NCI-H187 (cell line): ENCODE results near the gene CHGA.

Source experiments
- DNase-seq, 2 experiments: peaks; one replicate each; lab custom pipeline; 2025; lab: John Stamatoyannopoulos, UW

CHGA gene

GRCh38 chr14:92905667-92906066 is 17.3 kb upstream of the CHGA start:
- DNase-seq = no peak

DNA sequence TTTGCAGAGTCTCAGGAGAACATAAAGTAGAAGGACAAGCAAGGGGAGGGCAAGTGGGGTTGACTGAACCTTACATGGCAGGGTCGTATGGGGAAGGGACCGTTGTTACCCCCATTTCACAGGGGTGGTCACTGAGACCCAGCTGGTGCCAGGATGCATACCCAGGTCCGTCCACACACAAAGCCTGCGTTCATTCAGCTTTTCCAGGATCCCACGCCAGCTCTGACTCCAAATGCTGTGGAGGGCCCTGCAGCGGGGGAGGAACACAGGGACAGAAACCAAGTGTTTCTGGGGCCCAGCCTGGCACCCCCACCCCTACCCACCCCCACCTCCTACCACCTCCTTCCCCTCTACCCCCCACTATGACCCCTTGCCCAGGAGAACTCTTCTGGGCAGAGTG is 16.5 kb upstream of the CHGA start:
- no peak for DNase-seq

DNA sequence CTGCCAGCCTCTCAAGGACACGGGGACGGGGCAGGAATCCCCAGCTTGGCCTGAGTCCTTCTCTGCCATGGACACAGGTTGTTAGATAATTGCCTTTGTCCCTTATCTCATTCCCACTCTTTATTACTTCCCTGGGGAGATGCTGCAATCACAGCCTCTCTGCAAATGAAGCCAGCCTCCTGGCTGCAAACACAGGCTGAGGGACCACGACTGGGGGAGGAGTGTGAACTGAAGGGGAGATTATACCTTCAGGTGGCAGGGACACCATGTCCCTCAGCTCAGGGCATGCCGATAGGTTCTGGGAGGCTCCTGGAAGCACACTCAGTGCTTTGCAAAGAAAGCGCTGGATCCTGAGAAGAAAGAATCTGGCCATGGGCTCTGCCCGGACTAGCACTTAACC is 16.1 kb upstream of the CHGA start:
- DNase-seq = no peak

GRCh38 chr14:92907316-92907911 is 15.5 kb upstream of the CHGA start:
- DNase-seq = no peak

DNA sequence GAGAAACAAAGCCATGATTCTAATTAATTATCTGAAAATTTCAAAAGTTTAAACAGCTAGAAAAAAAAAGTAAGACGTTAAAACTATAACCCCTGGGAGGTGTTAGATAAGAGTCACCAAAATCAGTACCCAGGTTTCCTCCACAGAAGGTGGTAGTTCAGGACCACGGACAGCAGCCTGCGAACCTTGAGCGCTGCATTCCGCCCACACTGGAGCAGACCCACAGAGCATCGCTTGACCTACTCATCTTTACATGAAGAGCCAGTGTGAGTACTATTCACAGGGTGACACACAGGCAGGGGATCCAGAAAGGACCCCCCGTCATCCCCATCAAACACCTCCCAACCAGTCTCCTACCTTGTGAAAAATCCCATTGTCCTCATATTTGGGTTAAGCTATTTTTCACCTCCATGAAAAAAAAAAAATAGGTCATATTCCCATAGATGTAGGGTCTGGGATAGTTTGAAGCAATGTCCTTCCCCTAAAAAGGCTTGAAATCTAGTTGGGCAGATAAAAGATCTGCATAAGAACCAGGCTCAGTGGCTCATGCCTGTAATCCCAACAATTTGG is 8.8 kb upstream of the CHGA start:
- no peak for DNase-seq

DNA sequence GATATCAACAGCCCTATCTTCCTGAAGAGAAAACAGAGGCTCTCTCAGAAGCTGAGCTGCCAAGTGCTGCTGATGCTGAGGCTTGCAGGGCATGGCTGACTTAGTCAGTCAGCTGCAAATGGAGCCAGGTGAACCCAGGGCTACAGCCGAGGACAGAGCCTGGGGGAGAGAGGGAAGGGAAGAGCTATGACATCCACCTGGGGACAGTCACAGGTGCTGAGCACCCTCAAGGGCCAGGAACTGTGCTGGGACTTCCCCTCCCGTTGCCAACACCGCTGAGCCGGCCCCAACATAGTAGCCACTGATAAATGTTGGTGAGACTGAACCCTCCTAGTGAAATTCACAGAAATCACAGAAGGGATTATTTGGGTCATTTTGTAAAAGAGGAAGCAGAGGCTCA is 6.7 kb upstream of the CHGA start:
- no peak for DNase-seq

DNA sequence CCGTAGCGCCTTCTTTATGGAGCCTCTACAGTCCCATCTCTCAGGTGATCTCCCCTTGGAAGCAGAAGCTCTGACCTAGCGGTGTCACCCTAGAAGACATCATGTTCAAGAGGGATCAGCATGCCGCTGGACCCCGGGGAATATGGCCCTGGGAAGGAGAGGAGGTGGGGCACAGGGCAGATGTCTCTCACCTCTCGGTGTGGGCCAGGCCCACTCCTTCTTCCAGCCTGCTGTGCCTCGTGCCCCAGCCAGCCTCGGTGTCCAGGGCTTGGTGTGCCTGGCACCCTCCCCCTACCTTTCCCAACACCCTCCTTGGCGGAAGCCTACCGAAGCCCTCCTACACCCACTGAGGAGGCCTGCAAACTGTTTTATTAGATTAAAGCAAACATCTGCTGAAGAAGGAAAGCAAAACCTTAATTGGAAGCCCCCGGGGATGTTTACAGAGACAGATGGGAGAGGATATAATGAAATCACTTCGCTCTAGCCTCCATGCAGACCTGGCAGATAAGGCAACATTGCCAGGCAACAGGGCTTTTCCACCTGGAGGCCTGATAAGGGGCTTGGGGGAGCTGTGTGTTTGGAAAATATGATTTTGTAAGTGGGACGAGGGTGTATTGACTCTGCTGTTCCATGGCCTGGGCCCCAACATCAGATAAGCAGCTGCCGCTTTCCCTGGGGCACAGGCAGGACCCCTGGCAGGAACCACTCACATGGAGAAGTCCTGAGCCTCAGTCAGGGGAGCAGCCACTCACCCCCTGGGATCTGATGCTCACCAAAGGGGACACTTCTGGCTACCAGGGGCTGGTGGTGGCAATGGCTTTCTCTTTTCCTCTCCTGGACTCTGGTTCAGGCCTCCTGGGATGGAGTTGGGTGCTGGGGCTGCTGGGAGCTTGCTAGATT is 5.7 kb upstream of the CHGA start:
- no peak for DNase-seq

DNA sequence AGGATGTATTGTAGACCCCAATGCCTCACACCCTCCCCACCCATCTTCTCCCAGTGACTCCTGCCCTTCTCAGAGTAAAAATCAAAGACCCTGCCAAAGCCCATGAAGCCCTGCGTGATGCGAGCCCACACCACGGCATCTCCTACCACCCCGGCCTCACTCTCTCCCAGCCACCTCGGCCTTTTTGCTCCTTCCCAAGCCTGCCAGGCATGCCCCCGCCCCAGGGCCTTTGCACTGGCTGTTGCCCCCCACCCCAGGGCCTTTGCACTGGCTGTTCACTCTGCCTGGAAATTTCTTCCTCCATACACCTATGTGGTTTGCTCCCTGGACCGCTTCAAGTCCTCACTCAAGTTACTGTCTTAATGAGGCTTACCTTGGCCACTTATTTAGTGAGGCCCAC is 5.0 kb upstream of the CHGA start:
- DNase-seq = no peak

- DNase-seq = no peak
Measured at GRCh38 chr14:92920001-92920400, 2.9 kb upstream of the CHGA start.

DNA sequence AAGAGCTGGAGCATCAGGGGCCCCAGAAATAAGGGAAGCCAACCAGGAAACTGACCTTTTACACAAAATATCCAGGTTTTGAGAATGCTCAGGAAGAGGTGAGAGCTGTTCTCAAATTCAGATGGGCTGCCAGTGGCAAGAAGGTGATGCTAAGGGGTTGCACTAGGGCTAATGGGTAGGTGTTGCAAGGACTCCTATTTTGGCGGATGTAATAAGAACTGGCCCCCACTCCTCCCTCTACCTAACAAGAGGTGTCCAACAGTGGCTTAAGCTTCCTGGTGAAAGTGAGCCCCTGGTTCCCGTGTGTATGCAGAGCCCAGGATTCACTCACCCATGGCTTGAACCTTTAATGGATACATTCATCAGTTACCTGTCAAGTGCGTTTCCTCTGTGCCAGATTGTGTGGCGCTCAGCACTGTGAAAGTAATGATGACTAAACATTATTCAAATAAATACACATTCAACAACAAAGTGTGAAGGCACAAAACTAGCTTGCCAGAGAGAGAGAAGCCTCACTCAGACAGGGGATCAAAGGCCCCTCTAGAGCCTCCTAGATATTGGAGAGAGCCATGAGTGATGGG is 705 bp upstream of the CHGA start:
- peak in 1 of 2 experiments; percentile 60 for DNase-seq

DNA sequence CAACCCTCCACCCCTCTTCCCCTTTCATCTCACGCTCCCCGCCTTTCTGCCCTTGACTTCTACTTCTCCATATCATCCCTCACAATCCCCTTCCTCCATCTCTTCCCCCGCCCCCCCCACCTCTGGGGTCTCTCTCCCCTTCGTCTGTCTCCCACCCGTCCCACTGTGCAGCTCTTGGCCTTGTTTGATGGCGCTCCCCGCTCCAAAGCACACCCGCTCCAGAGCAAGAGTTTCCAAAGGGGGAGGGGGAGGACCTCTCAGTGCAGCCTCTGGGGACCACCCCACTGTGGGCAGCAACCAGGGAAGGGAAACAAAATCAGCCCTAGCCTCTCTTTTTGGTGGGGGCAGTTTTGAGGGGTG is 774 bp downstream of the CHGA start:
- DNase-seq = no peak

- DNase-seq = no peak
Measured at GRCh38 chr14:92924247-92924646, 1.3 kb downstream of the CHGA start.

GRCh38 chr14:92925446-92925845 is 2.5 kb downstream of the CHGA start:
- DNase-seq = no peak

DNA sequence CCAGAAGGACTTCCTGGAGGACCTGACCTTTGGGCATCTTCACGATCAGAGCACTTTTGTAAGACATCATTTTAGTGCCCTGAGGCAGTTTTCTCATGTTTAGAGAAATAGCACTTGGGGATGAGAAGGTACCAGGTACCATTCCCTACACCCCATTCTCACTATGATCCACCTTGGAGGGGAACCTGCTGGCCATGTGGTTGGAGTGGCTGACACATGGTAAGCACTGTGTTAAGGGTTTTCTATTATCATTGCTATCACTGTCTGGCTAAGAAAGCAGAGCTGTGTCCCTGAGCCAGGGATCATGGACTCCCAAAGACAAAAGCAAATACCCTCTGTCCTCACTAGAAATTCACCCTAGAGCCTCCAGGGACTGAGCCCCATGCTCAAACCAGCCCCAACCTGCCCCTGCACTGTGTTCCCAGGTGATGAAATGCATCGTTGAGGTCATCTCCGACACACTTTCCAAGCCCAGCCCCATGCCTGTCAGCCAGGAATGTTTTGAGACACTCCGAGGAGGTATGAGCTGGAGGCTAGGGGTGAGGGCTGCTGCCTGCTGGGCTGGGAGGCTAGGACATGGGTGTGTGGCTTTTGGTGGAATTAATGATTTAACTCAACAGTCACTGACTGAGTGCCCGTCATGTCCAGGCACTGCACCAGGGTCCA is 3.4 kb downstream of the CHGA start:
- DNase-seq = no peak

DNA sequence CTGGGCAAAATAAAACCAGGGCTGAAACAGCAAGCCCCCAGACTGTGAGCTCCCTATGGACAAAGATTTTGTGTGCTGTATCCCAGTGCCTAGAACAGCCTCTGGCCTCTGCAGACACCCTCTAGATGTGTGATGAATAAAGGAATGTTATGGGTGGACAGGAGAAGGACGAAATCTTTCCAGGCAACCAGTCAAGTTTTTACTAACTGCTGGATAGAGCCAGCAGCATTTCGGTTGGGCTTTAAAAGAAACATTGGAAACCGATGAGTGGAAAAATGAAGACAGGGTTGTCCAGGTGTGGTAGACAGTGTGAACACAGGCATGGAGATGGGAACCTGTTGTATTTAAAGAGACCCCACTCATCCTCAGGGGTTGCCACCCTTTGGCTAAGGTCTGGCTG is 4.0 kb downstream of the CHGA start:
- no peak for DNase-seq

DNA sequence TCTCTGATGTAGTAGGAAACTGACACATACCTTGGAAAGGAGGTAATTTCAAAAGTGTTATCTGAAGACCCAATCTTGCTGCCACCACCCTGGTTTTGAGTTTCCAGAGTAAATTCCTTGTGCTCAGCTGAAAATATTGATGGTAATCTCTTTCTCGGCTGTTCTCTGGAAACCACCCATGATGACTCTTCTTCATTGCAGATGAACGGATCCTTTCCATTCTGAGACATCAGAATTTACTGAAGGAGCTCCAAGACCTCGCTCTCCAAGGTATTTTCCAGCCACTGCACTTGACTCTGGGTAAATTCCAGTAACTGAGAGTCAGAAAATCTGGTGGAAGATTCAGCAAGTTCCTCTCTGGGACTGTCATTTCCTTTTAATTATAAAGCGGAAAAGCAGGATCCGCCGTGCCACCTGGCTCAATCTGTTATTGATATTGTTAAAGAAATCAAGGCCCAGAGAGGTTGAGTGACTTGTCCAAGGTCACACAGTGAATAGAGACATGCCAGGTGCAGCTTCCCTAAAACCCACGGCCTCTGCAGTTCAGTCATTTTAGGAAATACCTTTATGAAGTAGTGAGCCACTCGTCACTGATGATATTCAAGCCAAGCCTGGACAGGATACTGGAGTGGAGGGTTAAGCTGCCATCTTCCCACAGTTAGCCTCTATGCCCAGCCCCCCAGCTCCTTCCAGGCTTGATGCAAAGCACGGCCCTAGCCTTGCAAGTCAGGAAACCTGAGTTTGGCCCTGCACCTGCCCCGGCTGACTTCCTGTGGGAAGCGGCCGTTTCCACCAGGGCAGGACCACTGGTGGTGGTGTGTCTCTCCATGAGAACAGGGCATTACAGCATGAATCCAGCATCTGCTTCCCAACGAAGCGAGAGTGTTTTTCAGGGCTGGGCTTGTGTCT is 4.7 kb downstream of the CHGA start:
- no peak for DNase-seq

- no peak for DNase-seq
Measured at GRCh38 chr14:92928258-92928629, 5.3 kb downstream of the CHGA start.

- DNase-seq = no peak
Measured at GRCh38 chr14:92928961-92929688, 6.2 kb downstream of the CHGA start.

GRCh38 chr14:92929689-92930608 is 7.0 kb downstream of the CHGA start:
- no peak for DNase-seq
